GM18499 (cell line): ENCODE results near the gene HIPK2.

ENCODE experiments used
- ATAC-seq: cut with Tn5 transposase; IDR thresholded peaks from one replicate; pipeline ENCODE4 v1.9.1; 2021; ENCODE audit warnings: moderate number of reproducible peaks; ENCODE audit not compliant: insufficient read depth, unreplicated experiment

The HIPK2 gene

DNA sequence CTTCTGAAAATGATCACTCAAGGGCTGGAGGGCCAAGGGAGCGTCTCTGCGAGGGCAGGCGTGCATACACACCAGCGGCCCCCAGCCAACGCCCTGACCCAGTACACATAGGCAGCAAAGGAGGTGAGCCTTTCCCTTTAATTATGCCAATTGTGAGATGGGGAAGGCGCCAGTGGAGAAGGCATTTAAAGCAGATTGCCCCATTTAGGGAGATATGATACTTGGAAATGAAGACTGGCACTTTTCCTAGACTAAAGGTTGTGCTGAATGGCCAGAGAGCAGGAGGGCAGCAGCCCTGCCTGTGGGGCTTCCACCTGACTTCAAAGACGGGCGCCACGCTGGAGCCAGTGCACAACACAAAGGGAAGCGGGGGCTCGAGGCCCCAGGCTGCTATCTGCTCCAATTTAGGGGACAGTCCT, 24.1 kb downstream of the HIPK2 start:
- ATAC-seq, result no peak

DNA sequence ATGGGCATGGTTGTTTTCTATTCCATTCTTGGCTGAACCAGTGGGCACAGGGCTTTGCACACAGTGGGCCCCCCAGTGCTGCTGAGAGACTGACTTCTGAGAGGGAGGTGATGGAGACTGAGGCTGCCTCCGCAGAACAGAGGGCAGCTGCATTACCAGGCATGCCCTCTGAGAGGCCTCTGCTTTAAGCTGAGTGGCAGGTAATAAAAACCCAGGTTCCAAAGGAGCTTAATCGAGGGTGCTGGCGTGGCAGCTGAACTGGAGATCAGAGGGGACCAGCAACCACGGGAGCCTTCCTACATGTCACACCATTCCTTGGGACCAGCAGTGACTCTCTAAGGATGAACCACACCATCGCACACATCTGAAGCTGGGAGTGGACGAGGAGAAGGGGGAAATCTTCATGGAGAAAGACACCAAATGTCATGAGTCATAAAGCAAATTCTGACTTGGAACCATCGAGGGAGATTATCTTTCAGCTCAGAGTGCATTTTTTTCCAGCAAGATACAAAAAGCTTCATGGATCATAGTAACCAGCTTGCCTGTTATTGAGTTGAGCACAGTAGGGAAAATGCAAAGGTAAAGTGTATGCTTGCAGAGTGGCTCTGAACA, 24.6 kb downstream of the HIPK2 start:
- ATAC-seq, result no peak

DNA sequence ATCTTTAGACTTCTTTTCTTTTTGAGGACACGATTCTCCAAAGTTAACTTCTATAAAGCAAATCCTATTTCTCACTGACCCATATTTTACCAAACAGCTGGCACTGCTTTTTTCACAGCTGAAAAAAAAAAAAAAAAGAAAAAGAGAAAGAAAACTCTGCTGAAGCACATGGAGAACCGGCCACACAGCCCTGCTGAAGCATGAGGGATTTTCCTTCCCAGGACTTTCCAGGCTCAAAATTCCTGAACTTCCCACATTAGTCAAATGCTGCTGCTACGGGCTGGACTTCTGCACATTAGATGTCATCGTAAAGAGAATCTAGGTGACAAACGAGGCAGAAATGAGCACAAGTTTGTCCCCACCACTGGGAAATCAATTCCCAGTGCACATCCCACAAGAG, 25.2 kb downstream of the HIPK2 start:
- no peak for ATAC-seq

GRCh38 chr7:139752148-139752547, 25.6 kb downstream of the HIPK2 start:
- no peak for ATAC-seq

GRCh38 chr7:139750459-139751095, 27.2 kb downstream of the HIPK2 start:
- ATAC-seq, result no peak

GRCh38 chr7:139749545-139749944, 28.3 kb downstream of the HIPK2 start:
- no peak for ATAC-seq

GRCh38 chr7:139748941-139749340, 28.9 kb downstream of the HIPK2 start:
- ATAC-seq, result no peak

DNA sequence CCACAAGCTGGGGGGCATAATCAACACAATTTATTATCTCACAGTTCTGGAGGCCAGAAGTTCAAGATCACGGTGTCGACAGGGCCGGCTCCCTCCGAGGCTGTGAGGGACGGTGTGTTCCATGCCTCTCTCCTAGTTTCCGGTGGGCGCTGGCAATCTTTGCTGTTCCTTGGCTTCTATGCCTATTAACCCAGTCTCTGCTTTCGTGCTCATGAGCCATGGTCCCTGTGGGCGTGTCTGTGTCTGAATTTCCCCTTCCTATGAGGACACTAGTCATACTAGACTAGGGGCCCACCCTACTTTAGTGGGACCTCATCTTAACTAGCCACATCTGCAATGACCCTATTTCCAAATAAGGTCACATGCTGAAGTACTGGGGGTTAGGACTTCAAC, 29.4 kb downstream of the HIPK2 start:
- ATAC-seq, result no peak

DNA sequence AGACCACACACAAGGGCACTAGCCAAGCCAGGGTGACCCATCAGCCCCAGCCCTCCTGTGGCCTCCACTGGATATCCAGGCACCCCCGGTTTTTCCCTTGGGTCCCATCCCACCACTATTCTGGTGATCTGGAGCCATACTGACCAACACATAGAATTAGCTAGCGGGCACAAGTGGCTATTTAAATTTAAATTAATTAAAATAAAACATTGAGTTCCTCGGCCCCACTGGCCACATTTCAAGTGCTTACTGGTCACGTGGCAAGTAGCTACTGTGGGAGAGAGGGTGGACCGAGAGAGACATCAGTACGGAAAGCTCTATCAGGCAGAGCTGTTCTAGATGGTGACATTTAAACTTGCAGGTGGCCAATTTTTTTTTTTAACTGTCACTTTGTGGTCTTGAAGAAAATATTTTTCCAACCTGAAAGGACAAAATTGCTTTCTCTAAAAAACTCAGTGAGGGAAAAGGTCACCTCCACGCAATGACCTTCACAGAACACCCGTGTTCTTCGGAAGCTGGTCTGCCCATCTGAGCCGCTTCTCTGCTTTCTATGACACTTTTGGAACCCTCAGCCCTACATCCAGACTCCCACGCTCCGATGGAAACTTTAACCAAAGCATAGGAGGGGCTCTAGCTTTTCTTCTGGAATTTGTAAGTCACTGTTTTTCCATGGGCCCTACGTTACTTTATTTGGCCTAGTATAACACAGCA, 30.0 kb downstream of the HIPK2 start:
- no peak for ATAC-seq

GRCh38 chr7:139746652-139747051, 31.1 kb downstream of the HIPK2 start:
- no peak for ATAC-seq

DNA sequence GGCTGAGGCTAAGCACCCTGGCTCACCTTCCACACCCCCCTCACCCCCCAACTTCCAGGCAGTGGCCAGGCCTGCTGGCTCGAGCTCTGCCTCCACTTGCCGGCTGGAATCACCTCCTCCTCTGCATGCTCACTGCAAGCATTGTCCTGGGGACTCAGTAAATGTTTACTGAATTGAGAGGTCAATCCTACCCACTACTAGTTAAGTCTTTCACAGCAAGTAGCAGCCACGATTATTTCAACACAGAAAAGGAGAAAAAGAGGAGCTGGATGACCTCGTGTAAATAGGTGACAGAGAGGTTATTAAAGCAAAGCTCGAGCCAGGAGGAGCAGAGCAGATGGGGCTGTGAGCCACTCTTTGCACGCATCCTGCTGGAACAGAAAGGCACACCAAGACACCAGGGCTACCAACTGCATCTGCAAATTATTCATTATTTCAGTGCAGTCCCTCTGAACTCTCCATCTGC, 32.1 kb downstream of the HIPK2 start:
- ATAC-seq, result no peak

DNA sequence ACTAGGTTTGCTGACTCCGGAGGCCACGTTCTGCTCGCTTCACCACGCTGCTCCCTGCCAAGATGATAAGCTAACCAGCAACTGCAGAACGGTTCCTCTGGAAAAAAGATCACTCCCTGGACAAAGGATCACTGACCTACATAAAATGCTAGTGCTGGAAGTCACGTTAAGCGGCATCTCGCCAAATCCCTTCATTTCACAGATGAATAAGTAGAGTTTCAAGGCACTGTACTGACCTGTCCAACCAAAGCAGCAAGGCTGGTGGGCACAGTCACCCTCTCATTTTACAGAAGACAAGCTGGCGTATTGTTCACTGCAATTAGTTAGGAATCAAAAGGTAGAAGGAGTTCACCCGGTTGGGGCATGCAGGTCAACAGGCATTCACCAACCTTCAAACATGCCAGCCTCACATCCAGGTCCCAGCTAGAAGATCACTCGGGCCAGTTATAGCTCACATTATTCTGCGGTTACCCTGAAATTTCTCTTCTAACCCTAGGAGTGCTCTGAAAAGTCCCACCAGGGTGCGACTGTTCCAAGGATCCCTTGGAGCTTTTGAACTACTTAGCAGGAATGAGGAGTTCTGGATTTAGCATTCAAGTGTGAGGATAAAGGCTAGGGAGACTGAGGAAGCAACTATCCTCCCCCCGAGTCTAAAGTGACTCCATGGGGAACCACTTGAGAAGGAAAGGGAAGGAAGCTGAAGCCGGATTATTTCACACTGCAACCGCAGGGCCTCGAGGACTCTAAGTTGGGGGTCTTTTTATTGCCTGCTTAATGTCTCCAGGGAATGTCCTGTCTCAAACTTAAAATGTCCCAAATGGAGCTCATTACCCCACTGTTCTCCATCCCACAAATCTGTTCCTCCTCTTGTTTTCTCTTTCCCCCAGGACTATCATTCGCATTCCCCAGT, 32.8 kb downstream of the HIPK2 start:
- no peak for ATAC-seq

- no peak for ATAC-seq
Measured at GRCh38 chr7:139743967-139744767, 33.6 kb downstream of the HIPK2 start.

GRCh38 chr7:139743267-139743966, 34.4 kb downstream of the HIPK2 start:
- no peak for ATAC-seq

- ATAC-seq, result no peak
Measured at GRCh38 chr7:139741789-139742344, 35.9 kb downstream of the HIPK2 start.

- no peak for ATAC-seq
Measured at GRCh38 chr7:139741239-139741638, 36.6 kb downstream of the HIPK2 start.

DNA sequence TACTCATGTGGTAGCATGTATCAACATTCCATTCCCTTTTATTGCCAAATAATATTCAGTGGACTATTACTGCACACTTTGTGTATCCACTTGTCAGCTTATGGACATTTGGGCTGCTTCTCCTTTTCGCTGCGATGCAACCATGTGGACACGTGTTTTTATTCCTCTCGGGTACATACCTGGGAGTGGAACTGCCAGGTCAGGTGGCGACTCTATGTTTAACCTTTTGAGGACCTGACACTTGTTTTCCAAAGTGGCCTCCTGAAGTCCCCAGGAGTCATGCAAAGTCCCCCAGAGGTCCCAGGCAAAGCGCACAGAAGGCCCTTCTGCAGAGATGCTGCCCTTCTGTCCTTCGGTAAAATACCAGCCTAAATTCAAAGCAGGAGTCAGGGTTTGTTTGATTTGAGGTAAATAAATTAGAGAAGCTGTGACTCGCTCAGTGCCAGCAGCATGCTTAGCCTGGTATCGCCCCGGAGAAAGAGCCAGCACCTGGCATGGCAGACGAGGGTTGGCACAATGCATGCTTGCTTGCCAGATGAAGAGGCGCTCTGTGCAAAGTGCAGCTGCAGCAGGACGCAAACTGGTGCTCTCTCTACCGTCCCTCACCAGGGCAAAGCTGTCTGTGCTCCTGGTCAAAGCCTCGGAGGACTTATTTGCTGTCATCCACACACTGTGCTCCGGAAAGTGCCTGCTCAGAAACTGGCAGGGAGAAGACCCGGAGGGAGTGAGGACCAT, 37.8 kb downstream of the HIPK2 start:
- ATAC-seq, result no peak

- ATAC-seq, result no peak
Measured at GRCh38 chr7:139738772-139739171, 39.0 kb downstream of the HIPK2 start.
